ENCODE measurements around the gene ERN2.

DNA sequence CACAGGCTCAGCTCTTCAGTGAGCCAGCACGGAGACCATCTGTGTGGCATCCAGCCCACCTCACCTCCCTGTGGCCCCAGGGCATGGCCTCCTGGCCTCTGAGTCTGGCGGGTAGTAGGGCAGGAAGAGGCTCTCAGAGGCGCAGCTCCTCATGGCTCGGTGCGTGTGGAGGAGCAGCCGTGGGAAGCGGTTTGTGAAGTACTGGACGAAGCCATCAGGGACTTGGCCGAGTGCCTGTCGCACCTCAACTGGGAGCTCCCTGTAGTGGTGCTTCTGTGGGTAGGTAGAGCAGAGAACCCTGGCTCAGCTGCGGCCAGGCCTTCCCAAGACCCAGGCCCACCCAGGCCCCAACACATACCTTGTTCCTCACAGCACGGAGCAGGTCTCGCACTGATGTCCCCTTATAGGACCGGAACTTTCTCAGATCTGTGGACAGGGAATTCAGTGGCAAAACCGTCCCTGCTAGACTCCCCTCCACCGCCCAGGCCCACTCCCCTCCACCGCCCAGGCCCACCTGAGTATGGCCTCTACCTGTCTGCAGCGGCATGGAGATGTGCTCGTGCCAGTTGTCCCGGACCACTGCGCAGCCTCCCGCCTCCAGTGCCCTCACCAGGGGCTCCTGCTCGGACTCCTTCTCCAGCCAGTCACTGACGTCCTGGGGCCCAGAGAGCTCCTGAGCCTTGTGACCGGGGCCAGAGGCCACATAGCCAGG, 22.1 kb downstream of the ERN2 start:
- TF ChIP-seq, protein P1, sequence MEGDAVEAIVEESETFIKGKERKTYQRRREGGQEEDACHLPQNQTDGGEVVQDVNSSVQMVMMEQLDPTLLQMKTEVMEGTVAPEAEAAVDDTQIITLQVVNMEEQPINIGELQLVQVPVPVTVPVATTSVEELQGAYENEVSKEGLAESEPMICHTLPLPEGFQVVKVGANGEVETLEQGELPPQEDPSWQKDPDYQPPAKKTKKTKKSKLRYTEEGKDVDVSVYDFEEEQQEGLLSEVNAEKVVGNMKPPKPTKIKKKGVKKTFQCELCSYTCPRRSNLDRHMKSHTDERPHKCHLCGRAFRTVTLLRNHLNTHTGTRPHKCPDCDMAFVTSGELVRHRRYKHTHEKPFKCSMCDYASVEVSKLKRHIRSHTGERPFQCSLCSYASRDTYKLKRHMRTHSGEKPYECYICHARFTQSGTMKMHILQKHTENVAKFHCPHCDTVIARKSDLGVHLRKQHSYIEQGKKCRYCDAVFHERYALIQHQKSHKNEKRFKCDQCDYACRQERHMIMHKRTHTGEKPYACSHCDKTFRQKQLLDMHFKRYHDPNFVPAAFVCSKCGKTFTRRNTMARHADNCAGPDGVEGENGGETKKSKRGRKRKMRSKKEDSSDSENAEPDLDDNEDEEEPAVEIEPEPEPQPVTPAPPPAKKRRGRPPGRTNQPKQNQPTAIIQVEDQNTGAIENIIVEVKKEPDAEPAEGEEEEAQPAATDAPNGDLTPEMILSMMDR (IDR thresholded peaks at IDR 0.05; ENCODE audit: low read depth, low read length), result no peak
- no peak for TF ChIP-seq EZH2phosphoT487 (IDR thresholded peaks at IDR 0.05; ENCODE audit: low read depth)
